T47D (cell line): ENCODE data around the gene NPAS3.

Experiments
- DNase-seq, 2 experiments: peaks; one replicate each; pipeline versions ENCODE4 v3.0.0 to v3.0.0-alpha.2; 2011 to 2012; ENCODE audit warnings: low read depth in 1 of 2, low spot score in 1 of 2
- JUND ChIP-seq: IDR thresholded peaks from 2 replicates; pipeline ENCODE4 v1.6.1; 2012; ENCODE audit warnings: low read depth
- in situ Hi-C: cut with HindIII; loops from 2 replicates; pipeline ENCODE4 v1.10.0; 2016; ENCODE audit warnings: low sequenced_read_pairs, low pct_unique_long_range_greater_than_20kb

The NPAS3 gene

DNA sequence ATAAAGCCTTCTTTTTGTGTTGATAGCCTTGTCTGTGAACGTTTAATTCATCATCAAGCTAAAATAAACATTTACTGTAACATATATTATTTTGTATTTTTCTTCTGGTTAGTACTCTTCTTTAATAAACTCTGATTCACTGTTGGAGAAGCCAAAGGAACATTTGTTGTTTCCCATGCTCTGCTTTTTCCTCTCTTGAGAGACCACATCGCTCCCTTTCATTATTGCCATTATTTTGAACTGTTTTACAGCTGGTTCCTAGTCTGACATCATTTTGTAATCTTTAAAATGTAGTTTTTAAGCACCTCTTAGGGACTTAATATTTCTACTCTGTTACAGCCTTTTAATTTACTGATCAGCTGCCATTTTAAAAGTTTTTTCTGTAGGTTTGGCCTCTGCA is 301.8 kb downstream of the NPAS3 start:
- in situ Hi-C loops, result no loop called here
- no peak for DNase-seq
- no peak for TF ChIP-seq JUND

DNA sequence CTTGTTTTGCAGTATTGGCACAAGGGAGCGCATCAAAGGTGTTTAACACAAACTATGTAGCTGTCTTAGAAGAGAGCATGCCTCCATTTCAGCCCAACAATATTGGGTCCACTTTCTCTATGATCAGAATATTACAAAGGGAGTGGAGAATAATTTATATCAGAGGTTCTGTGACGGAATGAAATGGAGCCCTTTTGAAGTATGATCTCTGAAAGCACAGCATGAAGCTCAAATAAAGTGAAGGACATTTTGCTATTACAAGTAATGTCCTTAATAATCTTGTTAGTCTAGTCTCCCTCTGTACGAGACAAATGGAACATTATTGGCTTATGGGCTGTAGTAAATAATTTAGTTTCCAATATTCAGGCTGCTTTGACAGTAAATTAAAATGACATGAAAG is 302.7 kb downstream of the NPAS3 start:
- in situ Hi-C loops, result no loop called here
- DNase-seq, result no peak
- TF ChIP-seq JUND, result no peak

DNA sequence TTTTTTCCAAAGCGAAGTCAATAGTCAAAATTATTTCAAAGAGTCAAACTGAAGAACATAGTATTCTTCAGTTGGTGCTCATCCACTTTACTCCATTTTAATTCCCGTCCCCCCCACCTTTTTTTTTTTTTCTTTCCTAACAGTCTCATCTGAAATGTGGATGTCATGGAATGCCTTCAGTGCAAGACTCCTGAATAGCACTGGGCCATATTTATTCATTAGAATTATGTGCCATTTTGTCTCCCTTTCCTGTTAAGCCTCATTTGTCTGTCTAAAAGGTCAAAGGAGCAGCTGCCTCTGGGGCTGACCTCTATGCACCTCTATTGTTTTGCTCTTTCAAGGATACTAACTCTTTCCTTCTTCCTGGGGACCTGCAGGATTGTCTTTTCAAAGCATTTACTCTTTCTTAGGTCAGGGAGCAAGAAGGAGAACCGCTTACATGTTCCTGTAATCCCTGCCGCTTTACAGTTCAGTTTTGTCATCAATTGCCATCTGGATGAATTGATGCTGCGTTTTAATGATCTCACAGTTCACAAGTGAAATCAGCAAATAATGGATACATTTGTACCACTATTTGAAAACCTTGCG is 310.6 kb downstream of the NPAS3 start:
- no peak for DNase-seq
- in situ Hi-C loops, result no loop called here
- no peak for TF ChIP-seq JUND

DNA sequence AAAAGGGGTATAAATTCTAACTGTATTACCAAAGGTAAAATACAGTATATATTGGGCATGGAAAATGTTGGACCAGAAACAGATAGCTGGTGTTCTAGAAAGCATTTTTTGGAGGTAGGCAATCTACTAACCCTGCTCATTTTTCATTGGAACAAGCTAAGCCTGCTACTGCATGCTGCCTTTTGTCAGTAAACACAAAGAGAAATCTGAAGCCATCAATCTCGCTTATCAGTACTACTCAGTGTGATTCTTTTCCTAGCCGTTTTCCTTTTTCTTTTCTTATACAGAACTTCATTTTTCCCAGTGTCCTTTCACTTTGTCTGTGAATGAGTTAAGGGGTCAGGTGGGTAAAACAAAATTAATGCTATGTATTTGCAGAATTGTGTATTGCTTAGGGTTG is 312.3 kb downstream of the NPAS3 start:
- DNase-seq, result no peak
- in situ Hi-C loops, result no loop called here
- no peak for TF ChIP-seq JUND

DNA sequence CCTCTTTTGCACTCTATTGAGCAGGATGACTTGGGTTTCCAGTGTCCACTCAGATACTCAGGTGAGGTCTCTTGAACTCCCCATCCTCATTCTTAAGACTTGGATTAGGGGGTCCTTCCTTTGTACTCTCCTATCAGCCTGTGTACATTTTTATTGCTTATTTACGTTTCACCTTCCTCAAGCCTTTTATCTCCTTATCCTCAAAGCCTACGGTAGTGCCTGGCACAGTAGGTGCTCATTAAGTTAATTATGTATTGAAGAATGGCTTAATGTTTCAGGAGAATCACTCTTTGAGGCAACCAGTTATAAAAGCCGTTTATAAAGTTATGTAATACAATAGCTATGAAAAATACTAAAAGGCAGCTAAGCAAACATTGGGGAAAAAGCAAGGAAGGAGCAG is 315.7 kb downstream of the NPAS3 start:
- DNase-seq, result no peak
- no peak for TF ChIP-seq JUND
- in situ Hi-C loops, result no loop called here

DNA sequence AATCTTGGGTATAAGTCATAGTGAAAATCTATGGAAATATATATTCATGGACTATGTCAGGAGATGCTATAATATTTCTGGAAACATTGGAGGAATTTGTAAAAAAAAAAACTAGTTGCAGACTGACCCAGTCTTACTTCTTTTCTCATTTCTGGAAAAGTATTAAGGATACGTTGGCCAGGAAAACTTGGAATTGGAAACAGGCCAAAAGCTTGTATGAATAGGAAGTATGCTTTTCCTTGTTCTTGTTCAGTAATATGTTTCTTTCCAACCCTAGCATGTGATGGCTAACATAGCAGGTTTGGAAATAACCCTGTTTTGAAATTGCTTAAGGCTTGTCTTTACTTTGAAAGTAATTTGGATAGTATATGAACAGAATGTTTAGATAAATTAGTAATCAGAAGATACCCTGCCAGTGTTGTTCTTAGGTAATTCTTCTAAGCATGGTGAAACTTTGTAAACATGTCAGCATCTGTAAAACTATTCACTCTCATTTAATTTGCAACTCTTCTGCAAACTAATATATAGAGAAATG is 316.2 kb downstream of the NPAS3 start:
- in situ Hi-C loops, result no loop called here
- DNase-seq, result no peak
- no peak for TF ChIP-seq JUND

DNA sequence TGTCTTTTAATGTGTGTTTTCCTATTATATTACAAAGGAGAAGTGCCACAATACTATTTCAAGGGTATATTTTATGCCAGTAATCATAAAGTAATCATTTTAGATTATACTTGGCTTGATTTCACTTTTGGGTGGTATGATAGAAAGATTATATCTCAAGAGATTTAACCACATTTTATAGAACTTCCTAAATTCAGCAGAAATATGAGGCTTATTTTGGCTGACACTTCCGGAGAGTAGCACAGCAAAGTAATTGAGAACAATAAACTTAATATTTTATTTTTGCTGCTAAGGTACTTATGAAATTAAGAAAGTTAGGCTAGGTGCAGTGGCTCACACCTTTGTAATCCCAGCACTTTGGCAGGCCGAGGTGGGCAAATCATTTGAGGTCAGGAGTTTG is 319.1 kb downstream of the NPAS3 start:
- in situ Hi-C loops, result no loop called here
- DNase-seq, result no peak
- no peak for TF ChIP-seq JUND

DNA sequence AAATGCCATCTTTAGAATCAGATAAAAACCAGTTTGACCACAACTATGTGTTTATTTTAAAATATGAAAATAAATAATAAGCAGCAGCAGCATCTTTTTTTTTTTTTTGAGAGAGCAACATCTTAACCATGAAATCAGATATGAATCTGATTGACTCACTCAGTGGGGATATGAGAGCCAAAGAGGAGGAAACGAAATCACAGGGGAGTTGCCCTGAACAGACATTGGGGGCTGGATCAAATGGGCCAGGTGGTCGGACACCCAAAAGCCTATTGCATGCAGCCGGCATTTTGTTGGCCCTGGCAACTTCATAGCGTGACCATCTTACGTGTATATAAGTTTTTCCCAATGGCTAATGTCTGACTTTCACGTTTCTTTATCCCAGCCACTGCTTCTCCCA is 321.1 kb downstream of the NPAS3 start:
- in situ Hi-C loops, result no loop called here
- no peak for DNase-seq

DNA sequence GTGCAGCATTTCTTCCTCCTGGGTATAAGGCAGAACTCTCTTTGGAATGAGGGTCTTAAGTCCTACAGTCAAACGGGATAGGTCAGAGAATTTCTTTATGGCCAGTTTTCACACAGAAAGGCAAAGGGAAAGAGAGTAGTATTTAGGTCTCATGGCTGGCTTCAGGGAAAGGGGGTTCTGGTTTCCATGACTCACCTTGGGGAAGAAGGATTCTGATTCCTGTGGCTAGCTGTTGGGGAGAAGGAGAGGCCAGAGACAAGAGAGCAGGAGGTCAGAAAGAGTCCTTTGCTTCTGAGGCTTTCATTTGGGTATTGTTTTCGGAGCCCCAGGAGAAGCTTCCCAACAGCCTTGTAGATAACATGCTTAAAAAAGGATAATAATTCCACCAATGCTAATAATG is 332.5 kb downstream of the NPAS3 start:
- no peak for TF ChIP-seq JUND
- in situ Hi-C loops, result no loop called here
- DNase-seq, result no peak

More for the DNA sequence above, 321.1 kb downstream of the NPAS3 start:
- no peak for TF ChIP-seq JUND

DNA sequence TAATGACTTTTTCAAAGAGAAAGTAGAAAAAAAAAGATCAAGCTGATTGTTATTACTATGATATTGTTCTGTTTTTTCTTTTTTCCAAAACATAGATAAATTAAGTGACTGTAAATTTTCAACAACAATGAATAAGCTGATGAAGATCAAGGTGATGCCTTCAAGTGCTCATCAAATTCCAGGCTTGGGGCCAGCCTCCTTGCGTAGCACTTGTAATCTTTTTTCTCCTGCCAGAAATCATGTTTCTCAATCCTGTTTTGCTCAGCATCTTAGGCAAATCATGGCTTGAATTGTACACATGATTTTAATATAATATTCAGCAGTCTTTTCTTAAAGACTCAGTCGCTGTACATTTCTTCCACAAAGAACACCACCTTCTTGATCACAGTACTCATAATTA is 333.2 kb downstream of the NPAS3 start:
- no peak for TF ChIP-seq JUND
- in situ Hi-C loops, result no loop called here
- DNase-seq, result no peak

DNA sequence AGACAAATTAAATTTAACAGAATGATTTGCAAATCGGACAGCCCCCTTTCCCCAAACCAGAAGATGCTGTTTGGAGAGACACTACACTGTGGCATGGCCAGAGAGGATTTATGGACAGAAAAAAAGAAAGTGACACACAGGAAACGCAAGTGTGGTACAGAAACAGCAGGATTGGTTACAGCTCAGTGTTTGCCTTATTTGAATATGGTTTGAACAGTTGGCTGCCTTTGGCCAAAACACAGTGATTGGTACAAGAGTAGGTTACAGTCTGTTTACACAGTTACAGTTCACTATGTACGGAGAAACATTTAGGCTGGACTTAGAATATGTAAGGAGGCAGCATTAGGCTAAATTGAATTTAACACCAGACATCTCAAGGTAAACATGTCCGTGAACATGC is 335.3 kb downstream of the NPAS3 start:
- DNase-seq, result no peak
- in situ Hi-C loops, result no loop called here
- TF ChIP-seq JUND, result no peak

DNA sequence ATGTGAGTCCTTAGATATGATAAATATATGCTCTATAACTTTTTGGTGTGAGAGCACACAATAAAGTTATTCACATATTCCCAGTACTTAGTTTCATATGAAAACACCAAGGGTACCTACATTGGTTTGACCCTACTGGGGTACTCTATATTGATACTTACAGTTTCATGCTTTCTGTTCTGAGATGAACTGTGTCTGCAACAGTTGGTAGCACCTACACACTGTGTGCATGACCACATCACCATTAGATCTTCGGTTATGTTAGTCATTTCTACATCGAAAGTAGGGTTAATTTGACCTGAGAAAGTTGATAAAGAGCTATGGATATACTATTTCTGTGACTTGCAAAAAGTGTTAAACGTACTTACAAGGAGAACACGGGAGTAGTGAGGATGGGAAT is 337.2 kb downstream of the NPAS3 start:
- no peak for DNase-seq
- TF ChIP-seq JUND, result no peak
- in situ Hi-C loops, result no loop called here

DNA sequence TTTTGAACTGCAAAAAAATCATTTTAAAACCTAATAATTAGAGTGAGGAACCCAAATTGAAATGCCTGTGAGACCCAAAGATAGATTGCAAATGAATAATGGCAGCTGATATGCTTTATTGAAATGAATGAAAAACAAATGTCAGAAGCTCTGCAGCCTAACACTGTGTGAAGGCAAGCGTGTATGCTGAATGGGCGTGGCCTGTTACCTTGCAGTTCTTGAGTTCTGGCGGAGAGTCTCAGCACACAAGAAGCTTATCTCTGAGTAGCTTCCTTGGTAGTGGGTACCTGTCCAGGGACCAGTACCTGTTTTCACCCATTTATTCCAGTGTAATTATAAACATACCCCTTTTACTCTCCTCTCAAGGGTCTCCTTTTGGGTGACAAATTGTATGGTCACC is 341.2 kb downstream of the NPAS3 start:
- TF ChIP-seq JUND, result no peak
- no peak for DNase-seq
- in situ Hi-C loops, result no loop called here

DNA sequence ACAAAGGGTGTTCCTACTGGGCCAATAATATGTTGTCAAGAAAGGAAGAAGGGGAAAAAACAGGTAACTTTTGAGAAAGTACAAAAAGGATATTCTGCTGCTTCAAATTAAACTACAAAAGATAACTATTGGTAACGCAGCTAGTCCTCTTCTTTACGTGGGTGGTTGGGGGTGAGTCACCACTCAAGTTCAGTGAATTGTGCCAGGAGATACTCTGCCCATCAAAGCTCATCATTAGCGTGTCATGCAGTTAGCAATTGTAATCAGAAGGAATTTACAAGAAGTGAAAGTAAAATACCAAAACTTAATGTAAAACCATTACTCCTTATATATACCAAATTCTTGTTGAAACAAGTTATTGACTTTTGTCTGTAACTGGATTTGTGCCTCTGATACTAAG is 342.0 kb downstream of the NPAS3 start:
- TF ChIP-seq JUND, result no peak
- no peak for DNase-seq
- in situ Hi-C loops, result no loop called here
